Neural progenitor cell (in vitro differentiated cells): ENCODE results near the gene CCNY. TPM values are rescaled to one million over a fixed set of nuclear protein-coding genes. Genes with fewer than 3 reads are reported as not detected.

Experiments used
- DNase-seq: peaks from one replicate; pipeline ENCODE4 v3.0.0-alpha.2; 2016; ENCODE audit warnings: low spot score
- H2AFZ ChIP-seq: fragments of 200-600 bp; sonication (generic); replicated peaks from 2 replicates; pipeline ENCODE4 v1.6.1; 2016; ENCODE audit warnings: antibody characterized with exemption
- H3F3A ChIP-seq: fragments of 200-600 bp; sonication (generic); 2 replicates; pipeline ENCODE4 v1.6.1; 2016; ENCODE audit warnings: antibody characterized with exemption, low read depth
- H3K27ac ChIP-seq: fragments of 200-600 bp; sonication (generic); 2 replicates; pipeline ENCODE4 v1.5.1; 2016; ENCODE audit warnings: mild to moderate bottlenecking
- H3K27me3 ChIP-seq: fragments of 200-600 bp; sonication (generic); 2 replicates; pipeline ENCODE4 v1.6.1; 2016; ENCODE audit warnings: mild to moderate bottlenecking, moderate library complexity
- H3K36me3 ChIP-seq: fragments of 200-600 bp; sonication (generic); 2 replicates; pipeline ENCODE4 v1.5.1; 2016
- H3K4me1 ChIP-seq: fragments of 200-600 bp; sonication (generic); 2 replicates; pipeline ENCODE4 v1.6.1; 2016; ENCODE audit warnings: mixed run types
- H3K4me2 ChIP-seq: fragments of 200-600 bp; sonication (generic); 2 replicates; pipeline ENCODE4 v1.6.1; 2016
- H3K4me3 ChIP-seq: fragments of 200-600 bp; sonication (generic); 2 replicates; pipeline ENCODE4 v1.5.1; 2016
- H3K79me2 ChIP-seq: fragments of 200-600 bp; sonication (generic); 2 replicates; pipeline ENCODE4 v1.6.1; 2016; ENCODE audit warnings: low read depth
- H3K9ac ChIP-seq: fragments of 200-600 bp; sonication (generic); 2 replicates; pipeline ENCODE4 v1.6.1; 2016
- H3K9me3 ChIP-seq: fragments of 200-600 bp; sonication (generic); 2 replicates; pipeline ENCODE4 v1.5.1; 2016; ENCODE audit warnings: low read depth
- H4K20me1 ChIP-seq: fragments of 200-600 bp; sonication (generic); 2 replicates; pipeline ENCODE4 v1.6.1; 2016; ENCODE audit warnings: low read depth
- H3K27ac Mint-ChIP-seq: 3 replicates; pipeline ENCODE4 v1.8.0; 2021; ENCODE audit warnings: mixed read lengths
- H3K27me3 Mint-ChIP-seq: 2 replicates; pipeline ENCODE4 v1.8.0; 2022; ENCODE audit warnings: low read depth, mild to moderate bottlenecking, inconsistent platforms, moderate library complexity, mixed read lengths; ENCODE audit not compliant: insufficient read depth
- H3K36me3 Mint-ChIP-seq: 3 replicates; pipeline ENCODE4 v1.8.0; 2021; ENCODE audit warnings: mixed read lengths
- H3K4me1 Mint-ChIP-seq: 3 replicates; pipeline ENCODE4 v1.8.0; 2021; ENCODE audit warnings: mixed read lengths
- H3K4me3 Mint-ChIP-seq: 3 replicates; pipeline ENCODE4 v1.8.0; 2021; ENCODE audit warnings: mild to moderate bottlenecking, moderate library complexity, mixed read lengths
- H3K9me3 Mint-ChIP-seq: 3 replicates; pipeline ENCODE4 v1.8.0; 2020; ENCODE audit warnings: mixed read lengths
- EZH2 ChIP-seq: fragments of 200-600 bp; sonication (generic); IDR thresholded peaks from 2 replicates; pipeline ENCODE4 v1.6.1; 2017; ENCODE audit warnings: antibody characterized with exemption, mild to moderate bottlenecking, moderate library complexity
- EZH2phosphoT487 ChIP-seq: fragments of 200-600 bp; sonication (generic); IDR thresholded peaks from 2 replicates; pipeline ENCODE4 v1.6.1; 2017; ENCODE audit warnings: antibody characterized with exemption
- total RNA-seq: library from RNA; depleted of rRNA; stranded (reverse); fragments of >200 nt; gene quantifications from 2 replicates; pipeline ENCODE4 v1.2.3, GENCODE V29; 2015; ENCODE audit warnings: low replicate concordance
- TF ChIP-seq, protein P1 (sequence below): fragments of 200-600 bp; sonication (generic); IDR thresholded peaks from 2 replicates; pipeline ENCODE4 v1.5.1; 2017; ENCODE audit warnings: antibody characterized with exemption, mild to moderate bottlenecking

The CCNY gene
- total RNA-seq, 1 donor from 2014 or later: 46.7 TPM

DNA sequence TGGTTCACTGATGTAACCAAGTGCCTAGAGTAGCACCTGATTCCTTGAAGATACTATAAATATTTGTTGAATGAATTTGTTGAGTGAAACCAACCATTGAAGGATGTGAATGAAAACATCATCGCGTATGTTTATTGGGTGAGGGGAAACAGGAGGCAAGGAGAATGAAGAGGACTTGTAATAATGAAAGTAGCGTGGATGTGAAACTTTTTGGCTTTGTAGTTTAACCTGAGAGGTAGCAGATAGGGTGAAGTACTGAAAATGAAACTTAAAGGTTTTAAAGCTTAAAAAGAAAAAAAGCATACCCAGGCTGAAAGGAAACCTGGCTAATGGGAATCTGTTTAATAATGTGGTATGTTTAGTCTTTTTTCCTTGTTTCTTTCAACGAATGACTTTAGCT lies 5.2 kb downstream of the CCNY start:
- Mint-ChIP-seq H3K4me3 (no peak overlapping the region), H3K27me3 (no peaks in the 10 kb centered on the region), H3K4me1 (peaks cover 34% of the 10 kb centered on the region), H3K36me3 (peaks cover 2% of the 10 kb centered on the region), H3K9me3 (no peaks in the 10 kb centered on the region), H3K27ac (no peak overlapping the region)
- H3K79me2 ChIP-seq: peaks cover 95% of the 10 kb centered on the region
- H3K4me2 ChIP-seq: no peak overlapping the region
- no peak overlapping the region for H3K9ac ChIP-seq
- H3F3A ChIP-seq: peaks cover 6% of the 10 kb centered on the region
- H3K27me3 ChIP-seq: no peaks in the 10 kb centered on the region
- H3K9me3 ChIP-seq: no peaks in the 10 kb centered on the region
- H3K4me3 ChIP-seq: no peak overlapping the region
- TF ChIP-seq, protein P1, sequence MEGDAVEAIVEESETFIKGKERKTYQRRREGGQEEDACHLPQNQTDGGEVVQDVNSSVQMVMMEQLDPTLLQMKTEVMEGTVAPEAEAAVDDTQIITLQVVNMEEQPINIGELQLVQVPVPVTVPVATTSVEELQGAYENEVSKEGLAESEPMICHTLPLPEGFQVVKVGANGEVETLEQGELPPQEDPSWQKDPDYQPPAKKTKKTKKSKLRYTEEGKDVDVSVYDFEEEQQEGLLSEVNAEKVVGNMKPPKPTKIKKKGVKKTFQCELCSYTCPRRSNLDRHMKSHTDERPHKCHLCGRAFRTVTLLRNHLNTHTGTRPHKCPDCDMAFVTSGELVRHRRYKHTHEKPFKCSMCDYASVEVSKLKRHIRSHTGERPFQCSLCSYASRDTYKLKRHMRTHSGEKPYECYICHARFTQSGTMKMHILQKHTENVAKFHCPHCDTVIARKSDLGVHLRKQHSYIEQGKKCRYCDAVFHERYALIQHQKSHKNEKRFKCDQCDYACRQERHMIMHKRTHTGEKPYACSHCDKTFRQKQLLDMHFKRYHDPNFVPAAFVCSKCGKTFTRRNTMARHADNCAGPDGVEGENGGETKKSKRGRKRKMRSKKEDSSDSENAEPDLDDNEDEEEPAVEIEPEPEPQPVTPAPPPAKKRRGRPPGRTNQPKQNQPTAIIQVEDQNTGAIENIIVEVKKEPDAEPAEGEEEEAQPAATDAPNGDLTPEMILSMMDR: no peak
- no peak for TF ChIP-seq EZH2
- TF ChIP-seq EZH2phosphoT487: no peak
- no peaks in the 10 kb centered on the region for H3K36me3 ChIP-seq
- peaks cover 82% of the 10 kb centered on the region for H4K20me1 ChIP-seq
- H2AFZ ChIP-seq: no peak overlapping the region
- no peak overlapping the region for H3K27ac ChIP-seq
- peaks cover 24% of the 10 kb centered on the region for H3K4me1 ChIP-seq
- DNase-seq: no peak

DNA sequence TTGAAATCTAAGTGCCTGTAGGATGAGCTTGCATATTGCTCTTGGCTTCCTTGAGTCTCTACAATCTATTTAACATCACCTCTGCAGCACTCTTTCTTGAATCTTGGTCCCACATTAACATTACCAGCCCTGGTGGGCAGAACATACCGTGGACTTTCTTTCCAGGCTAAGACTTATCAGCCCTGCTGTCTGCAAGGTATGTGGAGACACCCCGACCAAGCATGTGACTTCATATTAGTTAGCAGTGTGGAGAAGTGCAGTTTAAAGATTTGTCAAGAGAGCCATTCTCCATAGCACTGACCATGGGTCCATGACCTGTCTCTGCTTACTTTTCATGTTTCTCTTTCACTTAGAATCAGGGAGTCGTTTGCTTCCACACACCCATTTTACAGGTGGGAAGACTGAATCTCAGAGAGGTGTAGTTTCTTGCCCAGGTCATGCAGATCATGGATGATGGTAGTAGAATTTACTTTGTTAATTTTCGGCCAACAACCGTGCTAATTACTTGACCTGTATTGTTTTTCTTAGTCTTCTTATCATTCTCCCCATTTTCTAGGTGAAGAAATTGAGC lies 6.0 kb downstream of the CCNY start:
- Mint-ChIP-seq H3K4me1 (peaks cover 37% of the 10 kb centered on the region), H3K27ac (no peak overlapping the region), H3K4me3 (peak overlapping the region; percentile 27), H3K36me3 (peaks cover 2% of the 10 kb centered on the region), H3K9me3 (no peaks in the 10 kb centered on the region), H3K27me3 (no peaks in the 10 kb centered on the region)
- Histone ChIP-seq H4K20me1 (peaks cover 87% of the 10 kb centered on the region), H3K27me3 (no peaks in the 10 kb centered on the region), H3K36me3 (no peaks in the 10 kb centered on the region), H3K4me3 (no peak overlapping the region), H3K27ac (no peak overlapping the region), H2AFZ (no peak overlapping the region), H3F3A (peaks cover 6% of the 10 kb centered on the region), H3K79me2 (peaks cover 98% of the 10 kb centered on the region), H3K9ac (no peak overlapping the region), H3K9me3 (no peaks in the 10 kb centered on the region), H3K4me1 (peaks cover 24% of the 10 kb centered on the region), H3K4me2 (no peak overlapping the region)
- no peak for DNase-seq
- TF ChIP-seq EZH2 (no peak), EZH2phosphoT487 (no peak)
- TF ChIP-seq, protein P1: no peak

- Mint-ChIP-seq H3K36me3 (peaks cover 2% of the 10 kb centered on the region), H3K9me3 (no peaks in the 10 kb centered on the region), H3K4me1 (peaks cover 37% of the 10 kb centered on the region), H3K27me3 (no peaks in the 10 kb centered on the region), H3K4me3 (no peak overlapping the region), H3K27ac (no peak overlapping the region)
- Histone ChIP-seq H3K9me3 (no peaks in the 10 kb centered on the region), H3K4me2 (no peak overlapping the region), H2AFZ (no peak overlapping the region), H4K20me1 (peaks cover 87% of the 10 kb centered on the region), H3K79me2 (peaks cover 98% of the 10 kb centered on the region), H3K27ac (no peak overlapping the region), H3K36me3 (no peaks in the 10 kb centered on the region), H3F3A (peaks cover 6% of the 10 kb centered on the region), H3K4me3 (no peak overlapping the region), H3K9ac (no peak overlapping the region), H3K4me1 (peaks cover 13% of the 10 kb centered on the region), H3K27me3 (no peaks in the 10 kb centered on the region)
- no peak for DNase-seq
- TF ChIP-seq EZH2: no peak
- no peak for TF ChIP-seq EZH2phosphoT487
- TF ChIP-seq, protein P1: no peak
Measured at GRCh38 chr10:35343739-35344138, 7.4 kb downstream of the CCNY start.
